AG09319 (cell line): ENCODE measurements around the gene DUSP14.
"Not testable (repeated sequence)": the region's sequence is repeated elsewhere in the genome, so short reads cannot be mapped to it uniquely, and the experiment has no call there.

Source experiments
- DNase-seq: peaks from one replicate; pipeline ENCODE4 v3.0.0-alpha.2; 2010; ENCODE audit warnings: low read depth; ENCODE audit errors: extremely low read depth
- TF ChIP-seq, protein P1 (sequence below): IDR thresholded peaks from 2 replicates; pipeline ENCODE4 v1.5.1; 2011; ENCODE audit warnings: low read depth, mild to moderate bottlenecking, inconsistent platforms, low read length, moderate library complexity

The DUSP14 gene

DNA sequence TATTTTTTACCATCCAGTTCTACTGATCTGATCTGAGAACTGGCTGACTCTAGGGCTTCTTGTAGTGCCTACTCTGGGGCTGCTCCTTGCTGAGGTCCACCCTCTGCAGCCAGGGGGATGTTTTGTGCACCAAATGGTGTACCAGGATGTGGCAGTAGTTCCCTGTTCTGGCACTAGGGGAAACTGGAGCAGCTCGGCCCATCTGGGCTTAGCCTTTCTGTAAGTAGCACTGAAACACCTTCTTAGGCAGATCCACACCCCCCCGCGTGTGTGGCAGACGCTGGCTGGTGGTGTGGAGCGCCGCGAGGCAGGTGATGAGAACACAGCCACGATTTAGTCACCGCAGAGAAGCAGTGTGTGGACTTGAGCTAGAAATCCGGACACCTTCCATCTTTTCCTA lies 17.0 kb downstream of the DUSP14 start:
- no peak for DNase-seq
- TF ChIP-seq, protein P1, sequence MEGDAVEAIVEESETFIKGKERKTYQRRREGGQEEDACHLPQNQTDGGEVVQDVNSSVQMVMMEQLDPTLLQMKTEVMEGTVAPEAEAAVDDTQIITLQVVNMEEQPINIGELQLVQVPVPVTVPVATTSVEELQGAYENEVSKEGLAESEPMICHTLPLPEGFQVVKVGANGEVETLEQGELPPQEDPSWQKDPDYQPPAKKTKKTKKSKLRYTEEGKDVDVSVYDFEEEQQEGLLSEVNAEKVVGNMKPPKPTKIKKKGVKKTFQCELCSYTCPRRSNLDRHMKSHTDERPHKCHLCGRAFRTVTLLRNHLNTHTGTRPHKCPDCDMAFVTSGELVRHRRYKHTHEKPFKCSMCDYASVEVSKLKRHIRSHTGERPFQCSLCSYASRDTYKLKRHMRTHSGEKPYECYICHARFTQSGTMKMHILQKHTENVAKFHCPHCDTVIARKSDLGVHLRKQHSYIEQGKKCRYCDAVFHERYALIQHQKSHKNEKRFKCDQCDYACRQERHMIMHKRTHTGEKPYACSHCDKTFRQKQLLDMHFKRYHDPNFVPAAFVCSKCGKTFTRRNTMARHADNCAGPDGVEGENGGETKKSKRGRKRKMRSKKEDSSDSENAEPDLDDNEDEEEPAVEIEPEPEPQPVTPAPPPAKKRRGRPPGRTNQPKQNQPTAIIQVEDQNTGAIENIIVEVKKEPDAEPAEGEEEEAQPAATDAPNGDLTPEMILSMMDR, result peak; percentile 27

DNA sequence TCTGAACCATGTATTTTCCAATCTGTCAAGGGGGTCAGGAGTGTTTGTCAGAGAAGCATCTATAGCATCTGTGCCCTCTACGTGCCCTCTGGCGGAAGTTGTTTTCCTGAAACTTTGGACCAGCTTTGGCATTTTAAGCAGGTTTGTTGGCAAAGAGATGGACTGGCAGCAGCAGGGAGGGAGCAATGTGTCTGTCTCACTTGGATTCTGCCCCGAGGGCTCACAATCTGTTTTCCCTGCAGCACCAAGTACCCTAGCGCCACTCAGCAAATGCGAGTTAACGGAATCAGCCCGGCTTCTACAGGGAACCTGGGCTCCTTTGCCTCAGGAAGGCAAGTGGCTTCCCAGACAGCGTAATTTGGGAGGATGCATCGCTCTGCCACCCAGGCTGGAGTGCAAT lies 17.4 kb downstream of the DUSP14 start:
- DNase-seq, result no peak
- TF ChIP-seq, protein P1, result no peak

DNA sequence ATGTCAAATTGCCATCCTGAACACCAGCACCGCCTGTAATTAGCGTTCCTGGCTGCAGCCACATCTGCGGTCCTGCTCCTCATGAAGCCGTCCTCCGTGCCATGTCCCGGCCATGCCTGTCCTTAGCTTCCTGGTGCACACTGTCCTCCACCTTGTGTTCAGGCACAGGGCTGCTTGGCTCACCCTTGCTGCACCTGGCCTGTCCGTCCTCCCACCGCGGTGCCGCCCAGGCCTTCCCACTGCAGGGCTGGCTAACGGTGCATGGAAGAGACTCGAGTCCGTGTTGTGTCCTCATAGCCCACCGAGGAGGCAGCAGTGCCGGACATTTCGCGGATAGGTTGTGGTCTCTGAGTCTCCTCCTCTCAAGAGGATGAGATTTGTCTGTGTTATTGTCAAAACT lies 20.4 kb downstream of the DUSP14 start:
- DNase-seq, result no peak
- TF ChIP-seq, protein P1, result no peak

DNA sequence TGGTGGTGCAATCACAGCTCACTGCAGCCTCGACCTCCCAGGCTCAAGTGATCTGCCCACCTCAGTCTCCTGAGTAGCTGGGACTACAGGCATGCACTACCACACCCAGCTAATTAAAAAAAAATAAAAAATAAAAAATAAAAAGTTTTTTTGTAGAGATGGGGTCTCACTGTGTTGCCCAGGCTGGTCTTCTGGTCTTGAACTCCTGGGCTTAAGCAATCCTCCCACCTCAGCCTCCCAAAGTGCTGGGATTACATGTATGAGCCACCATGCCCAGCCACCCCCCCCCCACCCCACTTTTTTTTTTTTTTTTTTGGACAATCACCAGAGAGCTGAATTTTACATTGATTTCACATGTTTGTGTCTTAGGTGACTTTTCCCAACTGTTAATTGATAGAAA lies 22.0 kb downstream of the DUSP14 start:
- DNase-seq, result not testable (repeated sequence)

DNA sequence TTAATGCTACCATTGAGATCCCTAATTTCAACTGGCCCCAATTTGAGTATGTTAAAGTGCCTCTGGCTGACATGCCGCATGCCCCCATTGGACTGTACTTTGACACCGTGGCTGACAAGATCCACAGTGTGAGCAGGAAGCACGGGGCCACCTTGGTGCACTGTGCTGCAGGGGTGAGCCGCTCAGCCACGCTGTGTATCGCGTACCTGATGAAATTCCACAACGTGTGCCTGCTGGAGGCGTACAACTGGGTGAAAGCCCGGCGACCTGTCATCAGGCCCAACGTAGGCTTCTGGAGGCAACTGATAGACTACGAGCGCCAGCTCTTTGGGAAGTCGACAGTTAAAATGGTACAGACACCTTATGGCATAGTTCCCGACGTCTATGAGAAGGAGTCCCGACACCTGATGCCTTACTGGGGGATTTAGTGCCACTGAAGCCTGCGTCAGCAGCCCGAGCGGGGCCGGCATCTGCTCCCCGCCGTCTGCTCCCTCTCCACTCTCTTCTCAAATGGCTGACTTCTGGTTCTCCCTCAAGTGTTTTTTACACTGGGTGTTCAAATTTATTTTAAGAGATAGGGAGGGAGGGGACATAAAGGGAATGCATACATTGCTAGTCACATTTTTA lies 22.9 kb downstream of the DUSP14 start:
- DNase-seq, result no peak
- TF ChIP-seq, protein P1, result no peak

DNA sequence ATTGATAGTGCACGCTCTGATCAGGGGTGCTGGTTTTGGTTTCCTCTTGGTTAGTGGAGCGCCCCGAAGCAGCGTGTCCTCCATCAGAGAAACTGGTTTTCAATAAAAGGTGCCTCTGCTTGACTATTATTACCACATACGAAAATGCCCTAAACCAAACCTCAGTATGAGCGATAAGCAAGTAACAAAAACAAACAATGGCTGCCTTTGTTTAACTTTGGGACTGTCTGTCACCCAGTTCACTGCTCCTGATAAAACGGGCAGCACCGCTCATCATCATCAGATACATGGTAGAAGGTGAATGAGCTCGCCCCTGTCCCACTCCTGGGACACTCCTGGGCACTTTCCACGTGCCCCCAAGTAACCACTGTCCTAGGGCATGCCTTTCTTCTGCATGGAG lies 24.0 kb downstream of the DUSP14 start:
- TF ChIP-seq, protein P1, result no peak
- no peak for DNase-seq

DNA sequence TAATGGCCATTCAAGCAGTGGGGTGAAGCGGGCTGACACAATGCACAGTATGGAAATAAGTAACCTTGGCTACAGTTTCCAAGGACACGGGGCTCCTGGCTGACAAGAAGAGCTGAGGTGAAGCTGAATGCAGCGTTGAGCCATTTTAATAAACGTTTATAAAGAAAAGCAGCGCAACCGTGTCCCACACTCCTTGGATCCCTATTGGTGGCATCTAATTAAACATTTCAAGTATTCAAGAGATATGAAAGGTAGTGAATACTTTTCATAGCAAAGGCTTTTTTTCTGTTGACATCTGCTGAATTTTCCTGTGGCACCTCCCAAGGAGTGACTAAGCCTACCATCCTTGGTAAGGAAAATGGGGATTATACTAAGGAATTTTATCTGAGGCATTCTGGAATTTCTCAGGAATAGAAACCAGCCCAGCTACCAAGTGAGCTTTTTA lies 26.5 kb downstream of the DUSP14 start:
- TF ChIP-seq, protein P1, result no peak
- no peak for DNase-seq

DNA sequence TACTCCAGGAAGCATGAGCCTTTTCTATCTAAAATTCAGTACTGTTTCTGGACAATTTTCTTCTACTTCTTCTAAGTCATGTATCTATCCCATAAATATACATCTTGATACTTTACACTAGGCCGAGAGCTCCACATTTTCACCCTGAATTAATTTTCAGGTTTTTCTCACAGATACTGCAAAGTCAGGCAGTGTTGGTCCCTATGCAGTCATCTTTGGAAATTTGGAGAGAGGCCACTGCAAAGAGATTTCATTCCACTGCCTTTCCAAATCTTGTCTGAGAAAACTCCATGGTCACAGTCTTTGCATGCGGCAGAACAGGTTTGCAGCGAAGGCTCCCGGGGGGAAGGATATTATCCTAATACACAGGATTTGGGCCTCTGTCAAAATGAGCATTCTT lies 28.2 kb downstream of the DUSP14 start:
- DNase-seq, result no peak
- TF ChIP-seq, protein P1, result no peak
